ENCODE data around the gene ELOVL6.
A peak's percentile ranks its signal among the peaks of the same experiment; 100 is the strongest.
"Not testable (repeated sequence)": the region's sequence is repeated elsewhere in the genome, so short reads cannot be mapped to it uniquely, and the experiment has no call there.

The ELOVL6 gene

DNA sequence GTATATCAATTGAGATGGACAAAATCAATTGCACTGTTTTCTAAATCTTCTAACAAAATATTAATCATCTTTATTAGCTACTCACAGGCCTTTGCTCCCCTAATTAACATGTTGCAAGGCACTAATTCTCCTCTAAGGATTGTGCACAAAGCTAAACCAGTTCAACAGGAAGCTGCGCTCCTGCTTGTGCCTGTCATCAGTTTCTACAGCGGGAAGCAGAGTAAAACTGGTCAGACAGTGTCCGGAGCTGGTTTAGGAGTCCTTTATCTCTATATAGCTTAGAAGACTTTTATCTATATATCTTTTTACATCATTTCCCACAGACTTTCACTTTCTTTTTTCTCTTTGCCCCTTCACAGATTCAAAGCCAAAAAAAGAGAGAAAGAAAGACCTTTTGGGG, 79.1 kb downstream of the ELOVL6 start:
- DNase-seq: no peak

DNA sequence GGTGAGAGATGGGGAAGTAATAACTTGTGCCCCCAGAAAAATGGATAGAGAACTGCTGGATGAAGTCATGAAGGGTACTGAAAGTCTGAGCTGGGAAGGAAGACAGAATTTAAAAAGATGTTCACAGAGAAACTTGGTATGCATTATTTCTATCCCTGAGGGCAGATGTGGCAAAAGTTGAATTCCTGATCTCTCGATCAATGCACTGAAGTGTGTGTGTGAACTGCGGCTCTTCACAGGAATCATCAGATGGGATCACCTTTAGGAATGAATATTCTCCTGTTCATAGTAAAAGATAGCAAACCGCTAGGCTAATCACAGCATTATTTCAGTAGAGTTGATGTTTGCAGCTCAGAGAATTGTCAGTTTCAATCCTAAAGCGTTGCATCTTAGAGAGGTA, 86.4 kb downstream of the ELOVL6 start:
- DNase-seq: no peak

DNA sequence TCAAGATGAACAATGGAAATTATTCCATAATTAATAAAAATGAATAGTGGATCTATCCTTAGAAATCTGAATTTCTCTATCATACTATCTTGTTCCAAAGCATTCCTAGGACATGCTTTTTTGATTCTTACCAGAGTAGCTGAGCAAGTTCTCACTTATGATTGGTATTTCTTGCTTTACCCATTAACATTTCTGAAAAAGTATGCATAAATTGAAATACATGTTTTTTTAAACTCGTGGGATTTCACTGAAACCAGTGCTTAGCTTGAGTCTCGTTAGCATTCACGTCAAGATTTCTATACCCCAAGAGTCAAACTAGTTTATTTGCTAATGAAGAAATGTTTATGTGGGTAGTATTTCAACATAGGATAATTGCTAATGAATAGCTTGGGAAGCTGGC, 89.0 kb downstream of the ELOVL6 start:
- DNase-seq: no peak

DNA sequence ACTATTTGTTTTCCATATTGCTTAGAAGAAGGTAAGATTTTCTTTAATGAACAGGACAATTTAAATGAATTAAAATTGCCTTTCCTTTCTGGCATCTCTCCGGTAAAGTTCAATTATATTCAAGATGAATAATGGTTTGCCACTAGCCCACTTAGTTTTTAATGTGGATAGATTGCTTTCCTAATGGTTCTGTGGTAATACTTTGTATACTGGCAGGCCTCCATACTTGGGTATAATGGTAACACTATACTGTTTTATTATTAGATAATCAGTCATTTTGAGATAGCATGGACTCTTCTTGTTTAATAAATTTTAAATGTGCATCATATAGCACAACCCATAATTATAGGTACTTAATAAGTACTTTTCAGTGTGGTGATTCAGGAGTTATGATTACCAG, 89.5 kb downstream of the ELOVL6 start:
- no peak for DNase-seq

DNA sequence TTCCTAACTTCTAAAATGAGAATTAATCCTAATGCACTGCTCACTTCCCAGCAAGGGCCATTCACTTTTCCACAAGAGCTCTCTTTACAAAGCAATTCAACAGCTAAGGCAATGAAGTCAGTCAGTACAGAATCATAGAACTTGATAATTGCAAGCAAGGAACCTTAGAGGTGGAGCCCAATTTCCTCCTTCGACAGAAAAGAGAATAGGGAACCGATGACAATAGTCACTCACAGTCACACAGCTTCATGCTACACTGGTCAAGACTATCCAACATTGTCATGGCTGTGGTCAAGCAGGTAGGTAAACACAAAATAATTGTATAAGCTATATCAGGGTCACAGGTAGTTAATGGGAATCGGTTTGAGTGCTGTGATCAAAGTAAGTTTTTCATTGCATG, 90.0 kb downstream of the ELOVL6 start:
- DNase-seq: no peak

DNA sequence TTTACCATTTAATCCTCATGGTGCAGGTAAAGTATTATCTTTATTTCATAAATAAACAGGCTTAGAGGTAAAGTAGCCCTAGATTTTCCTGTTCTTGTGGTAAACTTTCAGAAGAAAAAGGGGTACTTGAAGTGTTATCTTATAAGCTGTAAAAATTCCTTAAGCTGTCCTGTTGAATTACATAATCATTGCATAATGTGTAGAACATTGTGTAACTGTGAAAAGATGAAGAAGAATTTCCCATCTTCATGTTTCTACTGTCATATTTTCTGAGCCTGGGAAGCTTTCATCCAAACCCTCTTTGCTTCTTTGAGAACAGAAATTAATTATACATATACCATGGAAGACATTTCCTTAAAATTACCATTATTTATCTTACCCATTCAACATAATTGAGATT, 90.5 kb downstream of the ELOVL6 start:
- DNase-seq: no peak

DNA sequence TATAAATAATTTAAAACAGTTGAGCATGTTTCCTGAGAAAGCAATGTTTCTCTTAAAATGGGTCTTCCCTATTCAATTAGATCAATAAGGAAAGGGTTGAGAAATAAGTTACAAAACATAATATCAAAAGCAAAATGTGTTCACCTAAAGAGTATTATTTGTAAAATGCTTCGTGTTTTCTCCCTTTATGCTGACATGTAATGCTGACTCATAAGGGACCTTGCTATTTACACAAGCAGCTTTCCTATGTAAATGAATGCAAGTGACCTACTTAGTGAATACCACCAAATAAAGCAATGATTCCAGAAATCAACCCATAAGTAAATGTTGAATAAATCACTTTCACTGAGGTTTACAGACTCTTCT, 91.5 kb downstream of the ELOVL6 start:
- DNase-seq: no peak

DNA sequence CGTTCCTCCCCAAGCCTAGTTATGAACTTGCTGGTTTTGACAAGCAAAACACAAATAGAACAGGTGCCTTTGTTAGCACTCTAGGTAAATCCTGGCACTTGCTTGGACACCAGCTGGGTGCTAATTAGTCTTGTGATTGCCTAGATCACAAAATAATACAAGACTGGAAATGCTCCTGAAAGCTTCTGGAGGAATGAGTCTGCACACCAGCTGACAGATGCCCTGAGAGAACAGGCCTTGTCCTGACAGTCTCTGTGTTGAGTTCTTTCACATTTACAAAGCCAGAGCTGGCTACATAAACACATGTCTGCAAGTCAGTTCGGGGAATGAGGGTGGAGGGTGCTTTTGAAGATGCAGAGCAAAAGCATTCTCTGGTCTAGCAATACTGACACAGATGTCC, 93.8 kb downstream of the ELOVL6 start:
- DNase-seq: peak; percentile 25 to 57

DNA sequence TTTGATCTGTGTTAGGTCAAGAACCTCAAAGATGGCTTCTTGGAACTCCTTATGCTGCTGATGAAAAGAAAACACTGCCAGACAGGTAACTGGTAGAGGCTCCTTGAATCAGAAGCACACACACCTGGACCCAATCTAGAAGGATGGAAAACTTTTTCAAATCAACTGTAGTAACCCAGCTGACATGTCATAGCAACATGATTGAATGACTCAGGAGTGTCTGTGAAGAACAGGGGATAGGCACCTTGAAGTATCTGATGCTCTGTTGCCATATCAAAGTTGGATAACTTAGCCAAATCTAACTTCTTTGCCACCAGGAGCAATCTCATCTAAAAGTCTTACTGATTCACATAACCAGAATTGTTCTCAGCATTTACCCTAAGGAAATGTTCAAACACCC, 98.8 kb downstream of the ELOVL6 start:
- no peak for DNase-seq

DNA sequence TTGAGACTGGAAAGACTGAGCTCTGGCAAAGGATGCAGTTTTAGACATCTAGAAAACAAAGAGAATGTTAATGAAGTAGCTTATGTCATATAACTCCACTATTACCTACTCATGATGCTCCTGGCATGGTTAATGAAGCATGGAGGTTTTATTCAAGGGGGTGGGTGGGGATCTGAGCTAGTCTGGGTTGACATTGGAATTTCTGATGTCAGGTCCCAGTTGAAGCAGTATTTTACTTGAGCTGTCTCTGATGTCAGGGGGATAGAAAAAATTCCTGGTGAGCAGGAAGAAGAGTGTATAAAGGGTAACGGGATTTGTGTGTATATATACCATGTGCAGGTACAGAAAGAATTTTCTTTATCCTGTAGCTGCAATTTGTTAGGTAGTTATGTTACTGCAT, 102.0 kb downstream of the ELOVL6 start:
- no peak for DNase-seq

DNA sequence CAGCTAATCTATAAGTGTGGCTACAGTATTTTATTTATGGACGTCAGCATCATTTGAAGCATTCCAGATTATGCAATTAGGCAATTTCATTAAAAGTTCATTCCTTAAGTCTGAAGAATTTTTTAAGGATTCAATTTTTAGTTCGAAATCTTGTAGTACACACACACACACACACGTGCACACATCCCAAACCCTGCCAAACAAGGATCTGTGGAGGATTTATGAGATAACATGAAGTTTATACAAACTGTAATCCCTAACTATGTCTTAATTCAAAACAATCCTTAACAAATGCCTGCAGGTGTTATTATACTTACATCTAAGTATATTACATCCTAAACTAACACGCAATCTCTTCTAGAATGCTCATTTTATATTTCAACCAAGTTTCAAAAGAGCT, 105.8 kb downstream of the ELOVL6 start:
- no peak for DNase-seq

DNA sequence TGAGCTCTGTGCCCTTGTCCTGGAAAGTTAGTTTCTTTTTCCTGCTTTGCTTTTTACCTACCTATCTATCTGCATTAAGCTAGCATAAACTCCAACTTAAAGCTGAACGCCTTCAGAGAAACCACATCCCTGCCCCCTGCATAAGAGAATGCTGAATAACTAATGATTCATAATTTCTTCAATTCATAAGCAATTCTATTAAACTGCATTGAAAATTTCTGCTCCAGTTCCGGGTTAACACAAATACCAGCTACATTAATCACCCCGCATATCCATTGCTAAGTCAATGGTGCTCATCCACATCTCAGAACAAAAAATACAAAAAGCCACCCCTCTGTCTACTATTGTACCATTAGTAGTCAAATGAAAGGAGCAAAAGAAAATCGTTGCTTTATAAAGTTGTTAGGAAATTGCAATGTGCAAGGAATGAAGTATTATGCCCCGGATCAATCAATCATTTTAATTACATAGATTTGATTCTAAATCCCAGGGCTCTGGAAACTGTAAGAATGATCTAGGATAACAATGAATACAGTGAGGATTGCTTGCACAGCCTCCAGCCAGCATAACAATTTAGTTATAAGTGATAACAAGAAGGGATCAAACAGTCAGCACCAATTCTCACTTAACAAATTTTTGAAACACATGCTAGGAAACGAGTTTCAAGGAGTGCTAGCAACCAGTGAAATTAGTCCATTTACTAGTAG, 106.8 kb downstream of the ELOVL6 start:
- no peak for DNase-seq

DNA sequence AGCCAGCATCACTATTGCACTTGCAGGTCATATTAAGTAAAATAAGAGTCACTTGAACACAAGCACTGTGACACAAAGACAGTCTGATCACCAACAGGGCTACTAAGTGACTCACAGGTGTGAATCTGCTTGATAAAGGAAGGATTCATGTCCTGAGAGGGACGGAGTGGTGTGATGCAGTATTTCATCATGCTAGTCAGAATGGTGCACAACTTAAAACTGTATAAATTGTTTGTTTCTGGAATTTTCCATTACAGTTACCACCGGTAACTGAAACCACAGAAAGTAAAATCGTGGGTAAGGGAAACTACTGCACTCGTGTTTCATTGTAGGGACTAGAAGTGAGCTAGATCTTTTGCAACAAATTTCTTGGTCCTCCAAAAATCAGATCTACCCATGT, 109.7 kb downstream of the ELOVL6 start:
- DNase-seq: no peak

DNA sequence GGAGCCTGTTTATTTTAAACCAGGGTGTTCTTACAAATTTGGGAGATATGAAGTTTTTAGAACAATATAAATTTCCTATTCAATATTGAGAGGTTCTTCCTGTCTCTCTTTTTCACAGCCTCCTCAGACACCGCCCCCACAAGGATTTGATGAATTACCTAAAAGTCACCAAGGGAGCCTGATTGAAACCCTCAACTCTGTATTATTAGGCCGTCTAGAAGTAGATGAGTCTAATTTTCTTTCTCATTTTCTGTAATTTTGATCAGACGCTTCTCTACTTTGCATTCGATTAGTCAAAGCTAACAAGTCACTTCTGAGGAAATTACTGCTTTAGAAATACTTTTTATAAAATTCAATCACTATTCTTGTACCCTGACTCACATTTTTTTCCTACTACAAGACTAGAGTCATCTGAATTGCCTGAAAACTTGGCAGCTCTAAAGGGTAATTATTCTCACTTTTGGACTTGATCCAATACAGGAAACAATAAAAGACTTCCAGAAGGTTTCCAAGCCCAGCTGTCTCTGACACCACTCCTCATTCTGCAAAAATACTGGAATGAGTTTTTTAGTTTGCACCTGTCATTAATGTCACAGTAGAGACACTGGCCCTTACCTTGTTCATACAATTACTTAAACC, 111.2 kb downstream of the ELOVL6 start:
- DNase-seq: peak in 1 of 2 experiments; percentile 5

DNA sequence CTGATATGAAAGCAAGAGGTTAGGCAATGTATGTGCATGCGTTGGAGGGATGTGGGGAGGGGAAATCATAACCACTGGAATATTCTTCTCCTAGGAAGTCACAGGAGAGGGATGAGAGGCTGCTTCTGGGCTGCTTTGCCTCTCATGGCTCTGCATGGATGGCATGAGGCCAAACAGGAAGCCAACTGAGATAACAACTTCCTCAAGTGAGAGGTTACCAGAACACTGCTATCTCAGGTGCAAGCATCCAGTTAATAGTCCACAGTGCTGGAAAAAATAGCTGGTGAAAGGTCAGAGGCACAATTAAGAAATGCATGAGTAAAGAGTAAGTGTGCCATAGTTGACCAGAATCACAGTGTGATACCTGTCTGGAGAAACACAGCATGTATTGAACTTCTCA, 113.3 kb downstream of the ELOVL6 start:
- no peak for DNase-seq

DNA sequence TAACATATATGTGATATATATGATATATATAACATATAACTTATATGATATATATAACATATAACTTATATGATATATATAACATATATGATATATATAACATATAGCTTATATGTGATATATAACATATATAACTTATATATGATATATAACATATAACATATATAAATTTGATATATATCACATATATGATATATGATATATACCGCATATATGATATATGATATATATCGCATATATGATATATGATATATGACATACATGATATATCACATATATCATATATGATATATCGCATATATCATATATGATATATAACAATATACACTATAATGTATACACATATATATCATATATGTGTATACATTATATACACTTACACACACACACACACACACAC, 114.3 kb downstream of the ELOVL6 start:
- no peak for DNase-seq

DNA sequence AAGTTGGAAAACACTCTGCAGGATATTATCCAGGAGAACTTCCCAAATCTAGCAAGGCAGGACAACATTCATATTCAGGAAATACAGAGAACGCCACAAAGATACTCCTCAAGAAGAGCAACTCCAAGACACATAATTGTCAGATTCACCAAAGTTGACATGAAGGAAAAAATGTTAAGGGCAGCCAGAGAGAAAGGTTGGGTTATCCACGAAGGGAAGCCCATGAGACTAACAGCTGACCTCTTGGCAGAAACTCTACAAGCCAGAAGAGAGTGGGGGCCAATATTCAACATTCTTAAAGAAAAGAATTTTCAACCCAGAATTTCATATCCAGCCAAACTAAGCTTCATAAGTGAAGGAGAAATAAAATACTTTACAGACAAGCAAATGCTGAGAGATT, 120.3 kb downstream of the ELOVL6 start:
- not testable (repeated sequence) for DNase-seq

DNA sequence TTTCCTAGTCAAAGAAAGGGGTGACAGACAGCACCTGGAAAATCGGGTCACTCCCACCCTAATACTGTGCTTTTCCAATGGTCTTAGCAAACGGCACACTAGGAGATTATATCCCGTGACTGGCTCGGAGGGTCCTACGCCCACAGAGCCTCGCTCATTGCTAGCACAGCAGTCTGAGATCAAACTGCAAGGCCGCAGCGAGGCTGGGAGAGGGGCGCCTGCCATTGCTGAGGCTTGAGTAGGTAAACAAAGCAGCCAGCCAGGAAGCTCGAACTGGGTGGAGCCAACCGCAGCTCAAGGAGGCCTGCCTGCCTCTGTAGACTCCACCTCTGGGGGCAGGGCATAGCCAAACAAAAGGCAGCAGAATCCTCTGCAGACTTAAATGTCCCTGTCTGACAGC, 121.6 kb downstream of the ELOVL6 start:
- not testable (repeated sequence) for DNase-seq

DNA sequence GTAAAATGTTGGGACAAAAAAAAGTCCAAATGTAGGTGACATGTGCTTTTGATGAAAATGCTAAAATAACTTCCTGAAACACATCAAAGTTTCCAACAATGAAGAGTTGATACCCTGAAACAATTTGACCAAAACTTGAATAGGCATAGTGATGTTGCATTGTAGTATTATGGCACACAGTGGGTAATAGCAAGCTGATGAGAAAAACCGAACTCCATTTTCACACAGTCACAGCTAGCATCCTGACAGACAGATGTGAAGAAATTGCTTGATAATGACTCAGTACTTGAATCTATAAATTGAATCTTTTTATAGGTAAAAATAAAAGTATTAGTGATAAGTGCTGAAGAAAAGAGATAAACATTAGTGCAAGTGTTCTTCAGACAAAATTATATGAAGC, 122.5 kb downstream of the ELOVL6 start:
- DNase-seq: no peak

DNA sequence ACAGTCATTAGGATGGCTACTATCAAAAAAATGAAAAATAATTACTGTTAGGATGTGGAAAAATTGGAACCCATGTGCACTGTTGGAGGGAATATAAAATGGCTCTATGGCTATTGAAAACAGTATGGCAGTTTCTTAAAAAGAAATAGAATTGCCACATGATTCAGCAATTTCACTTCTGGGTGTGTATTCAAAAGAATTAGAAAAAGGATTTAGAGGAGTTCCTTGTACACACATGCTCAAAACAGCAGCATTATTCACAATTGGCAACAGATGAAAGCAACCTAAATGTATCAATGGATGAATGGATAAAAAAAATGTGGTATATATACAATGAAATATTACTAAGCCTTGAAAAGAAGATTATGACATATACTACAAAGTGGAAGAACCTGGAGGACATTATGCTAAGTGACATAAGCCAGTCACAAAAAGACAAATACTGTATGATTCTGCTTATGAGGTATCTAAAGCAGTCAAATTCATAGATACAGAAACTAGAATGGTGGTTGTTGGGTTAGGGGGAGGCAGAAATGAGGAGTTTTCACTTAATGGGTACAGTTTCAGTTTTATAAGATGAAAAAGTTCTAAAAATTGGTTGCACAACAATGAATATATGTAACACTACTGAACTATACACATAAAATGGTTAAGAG, 123.2 kb downstream of the ELOVL6 start:
- DNase-seq: no peak

DNA sequence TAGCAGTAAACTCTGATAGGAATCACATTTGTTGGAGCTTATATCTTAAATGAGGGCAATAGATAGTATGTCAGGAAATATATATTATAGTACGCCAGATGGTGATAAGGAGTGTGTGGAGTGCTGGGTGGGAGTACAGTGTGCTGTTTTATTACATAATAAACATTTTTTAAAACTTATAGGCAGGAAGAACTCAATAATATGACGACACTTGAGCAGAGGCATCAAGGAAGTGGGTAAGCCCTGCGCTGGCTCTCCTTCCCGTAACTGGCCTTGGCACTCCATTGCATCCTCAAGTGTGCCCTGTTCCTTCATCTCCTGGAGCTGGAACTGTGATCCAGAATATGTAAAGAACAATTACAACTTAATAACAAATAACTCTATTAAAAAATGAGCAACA, 123.8 kb downstream of the ELOVL6 start:
- no peak for DNase-seq

DNA sequence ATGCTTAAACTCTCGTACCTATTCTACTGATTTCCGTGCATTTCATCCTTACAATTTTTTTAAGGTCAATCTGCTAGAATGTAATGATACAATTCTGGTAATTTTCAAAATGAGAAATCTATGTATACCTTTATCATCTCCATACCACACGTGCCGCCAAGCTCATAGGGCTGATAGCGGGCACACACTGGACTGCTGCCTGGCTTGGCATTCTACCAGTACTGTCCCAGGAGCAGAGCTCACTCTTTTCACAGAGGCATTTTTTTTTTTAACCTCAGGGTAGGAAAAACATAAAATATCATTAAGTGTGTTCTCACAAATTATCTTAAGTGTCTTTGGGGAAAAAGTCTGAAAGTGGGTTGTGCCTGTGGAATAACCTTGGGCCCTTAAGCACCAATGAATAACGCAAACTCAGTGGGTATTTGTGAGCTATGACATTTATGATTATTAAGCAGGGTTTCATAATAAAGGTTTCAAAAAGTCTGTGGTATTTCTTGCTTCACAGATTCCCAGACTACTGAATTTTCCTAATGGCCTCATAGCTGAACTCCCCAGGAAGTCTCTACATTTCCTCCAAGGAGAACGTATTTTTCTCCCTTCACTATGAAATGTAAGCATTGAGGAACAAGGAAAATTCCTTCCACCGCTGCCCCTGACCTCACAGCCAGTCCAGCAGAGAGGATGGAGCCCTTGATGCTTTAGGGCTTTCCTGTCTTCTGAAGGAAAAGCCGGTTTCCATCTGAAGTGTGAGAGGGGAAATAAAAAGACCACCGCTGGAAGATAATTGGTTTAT, 125.2 kb downstream of the ELOVL6 start:
- no peak for DNase-seq

DNA sequence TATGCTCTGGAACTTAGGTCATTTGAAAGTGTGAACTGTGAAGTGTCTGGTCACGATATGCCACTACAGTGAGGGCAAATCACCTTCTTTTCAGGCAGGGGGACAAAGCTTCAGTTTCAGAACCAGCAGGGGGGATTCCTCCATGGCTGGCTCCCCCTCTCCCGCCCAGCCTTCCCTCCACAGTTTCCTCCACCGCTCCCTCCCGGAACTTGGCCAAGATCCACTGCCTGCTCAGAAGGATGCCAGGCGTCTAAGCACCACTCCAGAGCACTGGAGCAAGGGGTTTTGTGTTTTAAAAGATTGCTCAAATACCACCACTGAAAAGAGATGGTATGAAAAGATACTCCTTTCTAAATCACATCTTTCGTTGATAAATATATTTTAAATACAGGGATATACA, 126.9 kb downstream of the ELOVL6 start:
- DNase-seq: no peak

DNA sequence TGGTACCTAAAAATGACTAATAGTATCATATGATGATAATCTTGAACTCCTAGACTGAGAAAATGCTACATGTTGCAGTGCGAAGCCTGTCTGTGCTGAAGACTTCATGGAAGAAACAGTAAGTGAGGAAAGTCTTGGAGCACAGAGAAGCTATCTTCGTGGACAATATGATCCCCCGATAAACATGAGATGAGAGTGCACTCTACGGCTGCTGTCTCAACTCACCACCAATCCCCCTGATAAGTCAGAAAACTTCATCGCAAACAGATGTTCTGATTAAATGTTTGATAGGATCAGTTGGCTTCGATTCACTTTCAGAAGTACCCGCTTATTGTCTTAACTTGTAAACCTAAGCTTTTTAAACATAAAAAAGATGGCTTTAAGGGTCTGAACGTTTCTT, 130.2 kb downstream of the ELOVL6 start:
- no peak for DNase-seq
